COLO668 (cell line): Measurements from ENCODE around the gene PTPRJ.

ENCODE experiments used
- DNase-seq: peaks from one replicate; lab custom pipeline; 2025; ENCODE audit not compliant: unreplicated experiment; lab: John Stamatoyannopoulos, UW

PTPRJ gene

DNA sequence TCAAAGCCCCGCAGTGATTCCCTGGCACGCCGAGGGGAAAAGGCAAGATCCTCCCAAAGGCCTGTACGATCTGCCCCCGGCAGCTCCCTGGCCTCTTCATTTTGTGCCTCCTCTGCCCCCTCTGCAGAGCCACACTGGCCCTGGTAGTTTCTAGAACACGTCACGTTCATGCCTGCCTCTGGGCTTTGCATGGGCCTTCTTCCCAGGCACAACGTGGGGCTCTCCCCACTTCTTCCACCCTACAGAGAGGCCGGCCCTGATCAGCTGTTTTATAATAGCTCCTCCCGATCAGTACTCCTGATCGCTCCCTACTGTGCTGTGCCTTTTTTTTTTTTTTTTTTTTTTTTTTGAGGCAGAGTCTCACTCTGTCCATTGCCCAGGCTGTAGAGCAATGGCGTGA is 78.4 kb downstream of the PTPRJ start:
- no peak for DNase-seq

DNA sequence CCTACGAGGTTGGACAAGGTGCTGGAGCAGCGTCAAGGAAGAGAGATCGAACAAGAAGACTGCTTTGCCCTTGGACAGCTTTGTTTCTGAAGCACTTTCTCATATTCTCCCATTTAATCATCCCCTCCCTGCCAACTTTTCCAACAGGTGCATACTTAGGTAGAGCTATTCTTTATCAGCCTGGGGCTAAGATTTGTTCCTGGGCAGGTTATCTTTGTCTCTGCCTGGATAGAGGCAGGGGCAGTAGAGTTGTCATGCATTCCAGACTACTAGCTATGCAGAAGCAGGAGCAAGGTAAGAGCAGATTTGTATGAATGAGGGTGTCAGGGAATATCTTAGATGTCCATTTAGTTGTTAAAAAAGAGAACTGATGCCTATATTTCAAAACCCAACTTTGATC is 82.3 kb downstream of the PTPRJ start:
- no peak for DNase-seq

DNA sequence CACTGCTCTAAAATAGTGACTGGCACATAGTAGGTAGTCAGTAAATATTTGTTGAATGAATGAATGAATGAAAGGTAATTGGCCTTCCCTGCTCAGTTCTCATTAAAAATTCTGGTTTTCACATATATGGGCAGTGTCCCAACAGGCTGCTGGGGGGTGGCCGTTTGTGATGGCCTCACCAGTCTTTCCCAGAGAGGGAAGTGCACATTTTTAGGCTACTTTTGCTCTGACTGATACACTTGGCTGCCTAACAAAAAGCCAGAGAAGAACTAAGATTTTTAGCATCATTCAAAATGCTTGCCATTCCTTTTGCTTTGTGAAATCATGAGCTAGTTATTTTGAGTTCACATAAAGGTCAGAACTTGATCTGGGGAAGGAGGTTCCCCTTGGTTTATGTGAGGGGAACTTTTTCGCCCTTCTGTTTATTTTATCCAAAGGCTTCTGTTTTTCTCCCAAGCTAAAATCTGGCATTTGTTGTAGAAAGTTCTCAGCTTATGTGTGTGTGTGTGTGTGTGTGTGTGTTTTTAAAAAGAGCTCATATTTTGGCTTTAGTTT is 83.1 kb downstream of the PTPRJ start:
- no peak for DNase-seq

DNA sequence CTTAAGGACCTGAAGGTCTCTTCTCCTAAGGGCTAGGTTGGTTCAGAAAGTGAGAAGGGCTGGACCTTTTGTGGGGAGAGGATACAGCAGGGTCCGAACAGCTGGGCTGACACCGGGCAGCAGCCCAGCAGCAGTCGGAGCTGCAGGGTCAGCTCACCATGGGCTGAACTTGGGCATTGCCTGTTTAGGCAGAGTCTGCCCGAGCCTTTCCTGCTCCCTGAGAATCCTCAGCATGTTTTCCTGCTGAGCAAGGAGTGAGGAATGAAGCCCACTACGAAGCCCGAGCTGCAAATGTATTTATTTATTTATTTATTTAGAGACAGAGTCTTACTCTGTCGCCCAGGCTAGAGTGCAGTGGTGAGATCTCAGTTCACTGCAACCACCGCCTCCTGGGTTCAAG is 83.9 kb downstream of the PTPRJ start:
- no peak for DNase-seq

DNA sequence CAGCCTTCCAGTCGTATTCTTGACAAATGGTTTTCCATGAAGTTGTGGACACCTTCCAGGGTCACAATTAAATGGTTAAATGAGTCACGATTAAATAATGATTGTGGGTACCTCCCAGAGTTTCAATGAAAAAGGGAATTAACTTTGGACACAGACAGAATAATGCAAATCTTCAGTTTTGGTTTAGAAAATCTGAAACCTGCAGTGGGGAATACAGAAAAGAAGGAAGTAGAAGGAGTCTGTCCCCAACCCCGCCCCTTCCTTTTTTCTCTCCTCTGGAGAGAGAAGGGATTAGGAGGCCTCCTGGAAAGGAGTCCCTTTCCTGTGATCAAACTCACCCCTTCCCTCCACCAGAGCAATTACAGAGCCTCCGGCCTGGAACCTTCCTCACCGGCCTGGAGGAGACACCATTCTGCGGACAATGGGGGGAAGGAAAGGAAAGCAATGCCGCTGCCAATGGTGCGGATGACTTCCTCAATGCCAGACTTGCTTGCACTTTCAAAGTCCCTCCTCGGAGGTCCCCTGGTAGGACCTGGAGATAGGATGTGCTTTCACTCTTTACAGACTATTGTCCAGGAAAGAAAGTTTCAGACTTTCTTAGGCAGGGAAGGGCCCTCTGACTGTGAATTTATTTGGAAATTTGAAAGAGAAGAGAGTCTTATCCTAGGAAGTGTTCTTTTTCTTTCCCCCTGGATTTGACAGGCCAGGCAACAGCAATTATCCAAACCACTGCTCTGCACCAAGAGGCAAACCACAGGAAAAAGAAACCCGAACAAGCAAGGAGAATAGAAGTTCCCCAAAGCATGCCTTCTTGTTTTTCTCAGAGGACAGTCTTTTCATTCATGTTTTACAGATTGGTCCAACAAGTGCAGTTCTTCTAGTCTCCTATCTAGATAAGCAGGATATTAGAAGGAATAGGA is 86.8 kb downstream of the PTPRJ start:
- DNase-seq = no peak

DNA sequence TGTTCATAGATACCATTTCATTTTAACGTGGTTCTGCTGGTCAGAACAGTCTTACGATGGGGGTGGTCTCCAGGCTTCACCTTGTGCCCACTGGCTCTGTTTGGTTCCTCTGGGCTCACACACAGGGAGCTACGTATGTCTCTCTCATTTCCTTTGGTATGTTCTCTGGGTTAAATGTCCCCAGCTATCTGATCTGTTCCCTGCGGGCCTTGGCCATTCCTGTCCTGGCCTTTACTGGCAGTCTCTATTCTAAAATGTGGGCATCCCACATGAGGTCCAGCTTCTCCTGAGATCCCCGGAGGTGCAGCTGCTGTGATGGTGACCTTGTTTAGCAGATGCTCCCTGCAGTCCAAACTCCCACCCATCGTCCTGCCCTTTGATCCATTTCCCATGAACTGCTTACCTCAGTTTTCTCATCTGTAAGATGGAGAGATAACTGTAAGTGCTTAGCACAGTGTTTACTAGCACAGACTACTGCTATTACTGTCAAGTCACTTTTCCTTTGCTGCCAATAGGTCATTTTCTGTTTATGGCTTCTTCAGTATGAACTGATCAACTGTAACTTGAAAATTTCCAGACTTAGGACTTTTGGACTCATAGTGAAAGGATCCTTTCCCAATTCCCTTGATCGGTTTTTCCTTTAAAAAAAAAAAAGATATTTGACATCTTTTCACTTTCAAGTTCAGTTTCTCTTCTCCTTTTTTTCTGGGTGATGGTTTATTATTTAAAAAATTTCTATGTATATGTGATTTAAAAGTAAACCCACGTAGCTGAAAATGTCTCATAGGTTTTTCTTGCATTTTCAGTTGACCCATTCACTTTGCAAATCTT is 92.9 kb downstream of the PTPRJ start:
- no peak for DNase-seq

DNA sequence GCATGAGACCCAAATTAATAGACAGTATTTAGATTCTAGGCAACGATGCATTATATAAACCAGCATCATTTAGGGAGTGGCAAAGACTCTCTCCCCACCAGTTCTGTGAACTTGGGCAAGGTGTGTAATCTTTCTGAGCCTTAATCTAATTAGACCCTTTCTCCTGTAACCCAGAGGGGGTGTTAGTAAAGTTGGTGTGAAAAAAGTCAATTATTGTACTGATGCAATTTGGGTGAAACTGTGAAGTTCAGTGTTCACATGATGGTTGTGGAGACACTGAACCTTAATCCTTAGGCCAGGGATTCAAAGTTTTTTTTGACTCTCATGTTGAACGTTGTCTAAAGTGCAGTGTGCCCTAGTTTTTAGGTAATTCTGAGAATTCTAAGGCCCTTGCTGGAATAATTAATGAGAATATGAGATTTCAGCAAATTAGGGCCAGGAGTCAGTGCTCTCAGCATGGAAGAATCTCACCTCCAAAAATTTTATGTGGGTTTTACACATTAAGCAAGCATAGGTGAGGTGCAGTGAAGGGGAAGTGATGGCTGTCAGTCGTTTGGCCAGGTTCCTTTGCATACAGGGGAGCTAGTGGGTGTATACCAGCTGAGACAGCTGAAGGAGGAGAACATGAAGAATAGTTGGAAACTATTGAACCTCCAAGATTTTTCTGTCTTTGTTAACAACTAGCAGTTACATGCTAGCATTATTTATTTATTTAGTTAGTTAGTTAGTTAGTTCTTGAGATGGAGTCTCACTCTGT is 94.2 kb downstream of the PTPRJ start:
- DNase-seq = no peak

DNA sequence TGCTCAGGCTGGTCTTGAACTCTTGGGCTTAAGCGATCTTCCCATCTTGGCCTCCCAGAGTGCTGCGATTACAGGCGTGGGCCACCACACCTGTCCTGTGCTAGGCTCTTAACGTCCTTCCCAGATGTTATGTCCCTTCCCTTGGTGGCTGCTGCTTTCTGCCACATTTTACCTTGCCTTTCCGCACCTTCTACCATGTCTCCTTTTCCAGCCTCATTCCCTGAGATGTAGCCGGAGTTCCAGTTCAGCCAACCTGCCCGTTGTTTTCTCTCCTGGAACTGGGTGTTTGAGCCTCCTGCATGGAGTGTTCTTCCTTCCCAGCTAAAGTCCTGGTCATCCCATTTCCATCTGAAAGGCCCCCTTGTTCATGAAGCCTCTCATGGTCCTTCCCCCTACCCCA is 95.3 kb downstream of the PTPRJ start:
- DNase-seq = no peak

DNA sequence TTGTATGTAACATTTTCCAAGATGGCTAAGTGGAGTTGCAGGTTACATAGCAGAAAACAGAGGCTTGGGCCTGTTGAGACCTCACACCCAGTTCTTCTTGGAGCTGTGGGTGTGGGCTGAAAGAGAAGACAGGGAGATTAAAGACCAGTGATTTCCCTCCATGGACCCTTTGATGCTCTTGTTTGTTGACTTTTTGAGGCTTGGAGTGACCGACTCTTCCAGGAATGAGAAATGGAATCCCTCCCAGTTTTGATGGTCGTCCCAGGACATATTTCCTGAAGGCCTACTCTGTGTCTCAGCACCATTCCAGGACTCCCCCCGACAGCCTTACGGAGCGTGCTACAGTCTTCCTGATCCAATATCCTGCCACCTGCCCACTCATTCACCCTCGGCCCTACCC is 96.9 kb downstream of the PTPRJ start:
- DNase-seq = no peak

DNA sequence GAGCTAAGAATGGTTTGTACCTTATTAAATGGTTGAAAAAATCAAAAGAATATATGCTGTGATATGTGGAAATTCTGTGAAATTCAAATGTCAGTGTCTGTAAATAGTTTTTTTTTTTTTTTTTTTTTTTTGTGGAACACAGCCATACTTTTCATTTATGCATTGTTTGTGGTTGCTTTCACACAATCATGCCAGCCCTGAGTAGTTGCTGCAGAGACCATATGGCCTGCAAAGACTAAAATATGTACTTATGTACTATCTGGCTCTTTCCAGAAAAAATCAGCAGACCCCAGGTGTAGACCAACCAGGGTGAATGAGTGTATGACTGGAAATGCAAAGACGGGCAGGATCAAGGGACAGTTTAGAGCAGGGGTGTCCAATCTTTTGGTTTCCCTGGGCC is 98.3 kb downstream of the PTPRJ start:
- no peak for DNase-seq

DNA sequence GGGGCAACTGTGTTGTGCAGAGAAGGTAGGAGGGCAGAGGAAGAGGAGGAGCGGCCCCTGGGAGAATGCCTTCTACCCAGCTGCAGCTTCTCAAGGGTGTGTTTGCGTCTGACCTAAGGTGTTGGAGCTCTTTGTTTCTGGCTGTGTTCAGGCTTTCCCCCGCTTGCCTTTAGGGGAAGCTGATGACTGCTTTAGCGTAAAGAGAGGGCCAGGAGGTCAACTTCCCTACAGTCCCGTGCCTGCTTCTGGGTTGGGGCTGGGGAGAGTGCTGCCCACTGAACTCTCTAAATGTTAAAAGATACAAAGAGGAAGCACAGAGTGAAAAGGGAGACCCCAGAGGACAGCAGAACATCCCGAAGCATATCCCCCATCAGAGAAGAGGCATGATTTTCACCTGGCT is 99.2 kb downstream of the PTPRJ start:
- DNase-seq = no peak

DNA sequence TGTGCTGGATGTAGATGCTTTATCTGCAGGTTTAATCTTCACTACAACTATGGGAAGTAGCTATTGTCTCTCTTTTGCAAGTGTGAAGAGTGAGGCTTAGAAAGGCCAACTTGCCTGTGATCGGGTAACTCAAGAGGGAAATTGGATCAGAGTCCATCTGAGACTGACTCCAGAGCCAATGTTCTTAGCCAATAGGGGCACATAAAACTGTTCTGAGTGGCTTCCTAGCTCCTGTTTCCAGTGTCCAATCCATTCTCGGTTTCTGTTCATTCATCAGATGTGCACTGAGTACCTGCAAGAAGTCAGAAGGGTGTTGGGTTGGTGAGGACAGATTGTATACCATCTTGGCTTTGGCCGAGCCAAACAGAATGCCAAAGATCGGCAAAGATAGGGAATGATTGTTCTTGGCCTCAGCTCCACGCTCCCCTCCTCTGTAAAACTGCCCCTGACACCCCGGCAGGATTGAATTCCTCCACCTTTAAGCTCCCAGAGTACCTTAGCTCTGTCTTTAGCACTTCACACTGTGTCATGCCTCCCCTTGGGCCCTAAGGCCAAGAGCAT is 100.0 kb downstream of the PTPRJ start:
- no peak for DNase-seq

DNA sequence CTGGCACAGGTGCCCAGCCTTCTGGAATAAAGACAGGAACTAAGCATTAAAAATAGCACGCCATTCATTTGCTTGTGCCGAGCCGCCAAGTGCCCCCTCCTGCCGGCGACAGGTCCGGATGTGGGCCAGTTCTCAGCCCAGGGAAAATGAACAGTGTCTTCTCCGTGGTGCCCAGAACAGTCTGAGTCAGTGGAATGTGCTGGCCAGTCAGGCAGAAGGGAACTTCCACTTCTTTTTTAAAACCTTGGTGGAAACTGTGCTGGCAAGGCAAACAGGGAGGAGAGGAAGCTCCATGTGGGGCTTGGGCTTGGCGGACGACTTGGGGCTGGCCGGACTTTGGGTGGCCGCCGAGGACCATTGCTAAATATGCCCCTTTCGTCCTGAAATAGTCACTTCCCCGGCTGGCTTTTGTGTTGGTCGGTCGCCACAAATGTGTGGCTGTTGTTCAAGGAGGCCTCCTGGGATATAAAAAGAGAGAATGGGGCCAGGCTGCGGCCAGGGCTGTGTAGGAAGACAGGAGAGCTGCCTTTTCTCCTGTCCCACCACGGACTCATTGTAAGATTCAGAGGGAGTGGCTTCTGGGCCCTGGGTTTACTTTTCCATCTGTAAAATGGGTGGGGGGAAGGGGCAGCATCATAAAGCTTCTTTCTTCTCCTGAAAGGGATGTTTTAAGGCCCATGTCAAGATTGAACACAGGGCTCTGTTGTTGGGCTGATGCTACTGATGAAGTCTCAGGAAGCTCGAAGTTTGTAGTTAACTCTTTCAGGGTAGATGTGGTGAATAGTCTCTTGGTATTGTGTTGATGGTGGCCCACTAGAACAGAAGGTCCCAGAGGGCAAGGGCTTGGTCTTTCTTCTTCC is 101.0 kb downstream of the PTPRJ start:
- no peak for DNase-seq

DNA sequence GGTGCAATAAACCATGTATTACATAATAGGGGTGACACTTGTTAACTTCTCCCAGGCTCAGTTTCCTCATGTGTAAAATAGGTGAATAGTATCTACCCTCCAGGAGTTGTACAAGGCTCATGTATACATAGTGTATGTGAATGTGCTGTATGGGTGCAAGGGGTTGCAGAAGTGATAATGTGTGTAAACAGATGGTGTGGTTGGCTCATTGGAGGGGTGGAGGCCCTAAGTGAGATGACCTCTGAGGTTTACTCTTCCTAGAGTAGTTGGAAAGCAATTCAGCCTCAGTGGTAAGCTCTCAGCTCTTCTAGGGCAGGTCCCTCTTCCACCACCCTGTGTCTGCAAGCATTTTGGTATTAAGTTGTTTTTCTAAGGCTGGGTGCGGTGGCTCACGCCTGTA is 102.4 kb downstream of the PTPRJ start:
- DNase-seq = no peak

DNA sequence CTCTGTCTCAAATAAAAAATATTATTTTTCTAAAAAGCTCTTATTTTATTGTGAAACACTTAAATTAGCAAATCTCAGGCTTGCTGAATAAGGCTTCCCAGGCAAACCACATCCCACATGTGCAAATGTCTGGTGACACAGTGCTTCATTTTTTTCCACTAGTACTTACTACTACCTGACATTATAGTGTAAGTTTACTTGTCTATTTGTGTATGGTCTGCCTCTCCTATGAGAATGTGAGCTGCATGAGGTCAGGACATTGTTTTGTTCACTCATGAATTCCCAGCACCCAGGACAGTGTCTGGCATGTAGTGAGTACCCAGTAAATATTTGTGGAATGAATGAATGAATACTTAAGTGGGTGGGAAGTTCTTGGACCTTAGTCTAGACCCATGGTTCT is 103.1 kb downstream of the PTPRJ start:
- no peak for DNase-seq

DNA sequence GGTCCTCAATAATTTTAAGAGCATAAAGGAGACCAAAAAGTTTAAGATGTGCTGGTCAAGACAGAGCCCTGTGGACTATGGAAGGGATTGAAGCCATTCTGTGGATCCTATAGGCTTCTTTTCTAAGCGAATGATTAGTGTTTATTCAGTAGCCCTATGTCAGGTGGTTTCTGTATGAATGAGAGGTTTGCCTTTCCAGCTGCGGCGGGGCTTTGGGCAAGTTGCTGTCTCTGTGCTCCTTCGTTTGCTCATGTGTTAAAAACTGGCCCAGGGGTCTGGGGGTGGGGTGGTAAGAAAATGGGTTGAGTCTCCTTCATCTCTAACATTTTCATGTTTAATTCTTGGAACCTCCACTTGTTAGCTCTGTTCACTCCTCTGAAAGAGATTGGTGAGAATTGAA is 105.3 kb downstream of the PTPRJ start:
- DNase-seq = no peak

DNA sequence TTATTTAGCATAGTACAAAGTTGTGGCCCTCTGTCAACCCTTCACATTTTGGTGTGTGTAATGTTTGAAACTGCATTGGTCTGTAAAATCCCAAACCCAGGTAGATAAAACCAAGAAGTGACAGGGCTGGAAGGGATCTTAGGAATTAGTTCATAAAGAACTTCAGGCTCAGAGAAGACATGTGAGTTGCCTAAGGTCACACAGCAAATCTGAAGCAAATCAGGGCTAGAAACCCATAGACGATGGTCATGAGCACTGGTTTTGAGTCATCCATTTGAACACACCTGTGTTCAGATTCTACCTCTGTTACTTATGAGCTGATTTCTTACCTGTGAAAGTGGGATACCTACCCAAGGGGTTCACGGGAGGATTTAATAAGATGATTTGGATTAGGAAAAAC is 107.1 kb downstream of the PTPRJ start:
- no peak for DNase-seq

DNA sequence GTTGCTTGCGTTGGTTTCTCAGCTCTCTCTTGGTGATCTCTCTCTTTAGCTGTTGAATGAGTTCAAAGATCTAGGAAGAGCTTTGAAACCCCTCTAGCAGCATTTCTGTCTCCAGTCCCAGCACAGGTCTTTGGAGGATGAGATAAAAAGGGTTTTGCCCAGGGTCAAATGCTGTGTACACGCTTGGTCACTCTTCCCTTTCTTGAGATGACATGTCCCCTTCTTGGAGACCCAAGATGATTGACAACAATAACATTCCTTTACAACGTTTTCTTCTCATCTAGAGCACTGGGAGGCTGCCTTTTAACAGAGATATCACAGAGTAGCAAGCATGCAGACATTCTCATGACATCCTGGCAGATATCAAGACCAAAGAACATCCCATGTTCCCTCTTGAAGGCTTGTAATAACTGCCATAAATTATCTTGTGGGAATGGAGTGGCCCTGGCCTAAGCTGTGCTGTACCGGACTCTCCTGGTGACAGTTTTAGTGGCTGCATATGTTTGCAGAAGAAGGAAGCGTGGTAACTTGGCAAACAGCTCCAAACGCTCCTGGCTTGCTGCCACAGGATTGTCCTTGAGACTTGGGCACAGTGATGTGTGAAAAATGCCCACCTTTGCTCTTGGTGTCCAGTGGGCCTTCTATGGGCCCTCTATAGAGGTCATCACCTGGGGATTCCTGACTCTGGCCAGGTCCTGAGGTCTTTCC is 107.8 kb downstream of the PTPRJ start:
- DNase-seq = peak; percentile 18

DNA sequence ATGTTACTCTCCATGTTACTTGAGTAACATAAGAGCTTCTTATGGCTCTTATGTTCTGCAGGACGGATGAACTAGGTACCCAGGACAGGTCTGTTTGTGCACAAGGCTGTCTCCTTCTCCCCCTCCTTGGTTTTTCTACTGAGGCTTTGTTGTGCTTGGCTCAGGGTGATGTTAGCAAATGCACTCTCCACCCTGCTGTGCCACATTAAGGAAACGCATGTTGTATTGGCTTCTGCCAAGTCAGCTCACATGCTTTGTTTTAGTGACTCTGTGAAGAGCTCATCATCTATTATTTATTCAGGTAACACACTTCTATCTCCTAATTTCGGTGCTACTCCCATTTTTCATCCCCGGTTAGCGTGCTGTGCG is 108.3 kb downstream of the PTPRJ start:
- no peak for DNase-seq
